H1 (cell line): ENCODE data around the gene THRB. TPM values are rescaled to one million over a fixed set of nuclear protein-coding genes. Genes with fewer than 3 reads are reported as not detected.

Experiments
- RXRA ChIP-seq: IDR thresholded peaks from 2 replicates; pipeline ENCODE4 v1.6.1; 2011; ENCODE audit warnings: low read depth, mild to moderate bottlenecking, low read length, moderate library complexity; ENCODE audit not compliant: insufficient read depth
- TBP ChIP-seq: IDR thresholded peaks from 2 replicates; pipeline ENCODE4 v1.6.1; 2011; ENCODE audit warnings: low read depth, low read length, improper control_type of control experiment
- polyA plus RNA-seq, 7 experiments: library from polyadenylated mRNA; depleted of rRNA in 3 of 7; stranded (reverse) in 5 of 7; unstranded in 2 of 7; fragments of >200 nt in 5 of 7; fragments of 200-250 nt in 2 of 7; gene quantifications; 1 replicate in 5 of 7; 2 replicates in 1 of 7; 4 replicates in 1 of 7; pipeline versions ENCODE4 v1.2.1 to v1.2.3, GENCODE V29; 2011 to 2013; ENCODE audit warnings: missing spikeins in 2 of 7, mixed read lengths in 2 of 7
- total RNA-seq: library from RNA; stranded (reverse); fragmentation: NEBNext Ultra II Directional; extraction: Animal tissue kit (Norgen Biotek cat#: 25700); gene quantifications from 2 replicates; pipeline ENCODE4 v1.2.1, GENCODE V29; 2021
- TF ChIP-seq, protein P1 (sequence below): fragments of 300-600 bp; sonication (generic); IDR thresholded peaks from 2 replicates; pipeline ENCODE4 v1.7.1; 2012; ENCODE audit warnings: low read length, moderate library complexity, mild to moderate bottlenecking, inconsistent platforms; ENCODE audit not compliant: insufficient replicate concordance
- TF ChIP-seq, protein P2 (sequence below): IDR thresholded peaks from 2 replicates; pipeline ENCODE4 v1.6.1; 2011; ENCODE audit warnings: low read length, improper control_type of control experiment
- TF ChIP-seq, protein P3 (sequence below), 3 experiments: IDR thresholded peaks; 1 replicate in 2 of 3; 2 replicates in 1 of 3; pipeline versions ENCODE4 v1.5.1 to v1.6.1; 2011; ENCODE audit warnings: low read length in 3 of 3, mild to moderate bottlenecking in 3 of 3, inconsistent platforms in 2 of 3, low read depth in 1 of 3, moderate library complexity in 1 of 3; ENCODE audit not compliant: insufficient read depth in 1 of 3; ENCODE audit errors: control extremely low read depth in 1 of 3

THRB gene
- total and polyA plus RNA-seq, 2 of the 8 experiments (the other 6 are each of a cell fraction or from before 2014, with no cell fraction given): 0.98 to 3.9 TPM

DNA sequence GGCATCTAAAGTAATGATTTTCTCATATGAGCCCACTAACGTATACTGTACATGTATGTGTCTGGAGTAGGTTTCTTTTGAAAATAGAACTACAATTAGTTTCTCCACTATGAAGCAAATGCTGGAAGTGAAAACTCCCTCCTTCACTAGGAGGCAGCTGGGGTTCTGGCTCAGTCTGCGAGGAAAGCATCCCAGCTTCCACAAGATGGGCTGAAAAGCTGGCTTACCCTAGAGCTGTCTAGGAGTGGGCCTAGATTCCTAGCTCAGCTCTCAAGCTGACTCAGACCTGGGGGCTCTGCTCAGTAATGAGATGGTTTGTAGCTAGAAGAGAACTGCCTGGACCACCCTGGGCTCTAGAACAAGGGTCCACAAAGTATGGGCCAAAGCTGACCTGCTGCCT, 268.3 kb downstream of the THRB start (continued):
- TF ChIP-seq, protein P1, sequence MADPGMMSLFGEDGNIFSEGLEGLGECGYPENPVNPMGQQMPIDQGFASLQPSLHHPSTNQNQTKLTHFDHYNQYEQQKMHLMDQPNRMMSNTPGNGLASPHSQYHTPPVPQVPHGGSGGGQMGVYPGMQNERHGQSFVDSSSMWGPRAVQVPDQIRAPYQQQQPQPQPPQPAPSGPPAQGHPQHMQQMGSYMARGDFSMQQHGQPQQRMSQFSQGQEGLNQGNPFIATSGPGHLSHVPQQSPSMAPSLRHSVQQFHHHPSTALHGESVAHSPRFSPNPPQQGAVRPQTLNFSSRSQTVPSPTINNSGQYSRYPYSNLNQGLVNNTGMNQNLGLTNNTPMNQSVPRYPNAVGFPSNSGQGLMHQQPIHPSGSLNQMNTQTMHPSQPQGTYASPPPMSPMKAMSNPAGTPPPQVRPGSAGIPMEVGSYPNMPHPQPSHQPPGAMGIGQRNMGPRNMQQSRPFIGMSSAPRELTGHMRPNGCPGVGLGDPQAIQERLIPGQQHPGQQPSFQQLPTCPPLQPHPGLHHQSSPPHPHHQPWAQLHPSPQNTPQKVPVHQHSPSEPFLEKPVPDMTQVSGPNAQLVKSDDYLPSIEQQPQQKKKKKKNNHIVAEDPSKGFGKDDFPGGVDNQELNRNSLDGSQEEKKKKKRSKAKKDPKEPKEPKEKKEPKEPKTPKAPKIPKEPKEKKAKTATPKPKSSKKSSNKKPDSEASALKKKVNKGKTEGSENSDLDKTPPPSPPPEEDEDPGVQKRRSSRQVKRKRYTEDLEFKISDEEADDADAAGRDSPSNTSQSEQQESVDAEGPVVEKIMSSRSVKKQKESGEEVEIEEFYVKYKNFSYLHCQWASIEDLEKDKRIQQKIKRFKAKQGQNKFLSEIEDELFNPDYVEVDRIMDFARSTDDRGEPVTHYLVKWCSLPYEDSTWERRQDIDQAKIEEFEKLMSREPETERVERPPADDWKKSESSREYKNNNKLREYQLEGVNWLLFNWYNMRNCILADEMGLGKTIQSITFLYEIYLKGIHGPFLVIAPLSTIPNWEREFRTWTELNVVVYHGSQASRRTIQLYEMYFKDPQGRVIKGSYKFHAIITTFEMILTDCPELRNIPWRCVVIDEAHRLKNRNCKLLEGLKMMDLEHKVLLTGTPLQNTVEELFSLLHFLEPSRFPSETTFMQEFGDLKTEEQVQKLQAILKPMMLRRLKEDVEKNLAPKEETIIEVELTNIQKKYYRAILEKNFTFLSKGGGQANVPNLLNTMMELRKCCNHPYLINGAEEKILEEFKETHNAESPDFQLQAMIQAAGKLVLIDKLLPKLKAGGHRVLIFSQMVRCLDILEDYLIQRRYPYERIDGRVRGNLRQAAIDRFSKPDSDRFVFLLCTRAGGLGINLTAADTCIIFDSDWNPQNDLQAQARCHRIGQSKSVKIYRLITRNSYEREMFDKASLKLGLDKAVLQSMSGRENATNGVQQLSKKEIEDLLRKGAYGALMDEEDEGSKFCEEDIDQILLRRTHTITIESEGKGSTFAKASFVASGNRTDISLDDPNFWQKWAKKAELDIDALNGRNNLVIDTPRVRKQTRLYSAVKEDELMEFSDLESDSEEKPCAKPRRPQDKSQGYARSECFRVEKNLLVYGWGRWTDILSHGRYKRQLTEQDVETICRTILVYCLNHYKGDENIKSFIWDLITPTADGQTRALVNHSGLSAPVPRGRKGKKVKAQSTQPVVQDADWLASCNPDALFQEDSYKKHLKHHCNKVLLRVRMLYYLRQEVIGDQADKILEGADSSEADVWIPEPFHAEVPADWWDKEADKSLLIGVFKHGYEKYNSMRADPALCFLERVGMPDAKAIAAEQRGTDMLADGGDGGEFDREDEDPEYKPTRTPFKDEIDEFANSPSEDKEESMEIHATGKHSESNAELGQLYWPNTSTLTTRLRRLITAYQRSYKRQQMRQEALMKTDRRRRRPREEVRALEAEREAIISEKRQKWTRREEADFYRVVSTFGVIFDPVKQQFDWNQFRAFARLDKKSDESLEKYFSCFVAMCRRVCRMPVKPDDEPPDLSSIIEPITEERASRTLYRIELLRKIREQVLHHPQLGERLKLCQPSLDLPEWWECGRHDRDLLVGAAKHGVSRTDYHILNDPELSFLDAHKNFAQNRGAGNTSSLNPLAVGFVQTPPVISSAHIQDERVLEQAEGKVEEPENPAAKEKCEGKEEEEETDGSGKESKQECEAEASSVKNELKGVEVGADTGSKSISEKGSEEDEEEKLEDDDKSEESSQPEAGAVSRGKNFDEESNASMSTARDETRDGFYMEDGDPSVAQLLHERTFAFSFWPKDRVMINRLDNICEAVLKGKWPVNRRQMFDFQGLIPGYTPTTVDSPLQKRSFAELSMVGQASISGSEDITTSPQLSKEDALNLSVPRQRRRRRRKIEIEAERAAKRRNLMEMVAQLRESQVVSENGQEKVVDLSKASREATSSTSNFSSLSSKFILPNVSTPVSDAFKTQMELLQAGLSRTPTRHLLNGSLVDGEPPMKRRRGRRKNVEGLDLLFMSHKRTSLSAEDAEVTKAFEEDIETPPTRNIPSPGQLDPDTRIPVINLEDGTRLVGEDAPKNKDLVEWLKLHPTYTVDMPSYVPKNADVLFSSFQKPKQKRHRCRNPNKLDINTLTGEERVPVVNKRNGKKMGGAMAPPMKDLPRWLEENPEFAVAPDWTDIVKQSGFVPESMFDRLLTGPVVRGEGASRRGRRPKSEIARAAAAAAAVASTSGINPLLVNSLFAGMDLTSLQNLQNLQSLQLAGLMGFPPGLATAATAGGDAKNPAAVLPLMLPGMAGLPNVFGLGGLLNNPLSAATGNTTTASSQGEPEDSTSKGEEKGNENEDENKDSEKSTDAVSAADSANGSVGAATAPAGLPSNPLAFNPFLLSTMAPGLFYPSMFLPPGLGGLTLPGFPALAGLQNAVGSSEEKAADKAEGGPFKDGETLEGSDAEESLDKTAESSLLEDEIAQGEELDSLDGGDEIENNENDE: no peak
- TF ChIP-seq TBP (no peak), RXRA (no peak)
- TF ChIP-seq, protein P2, sequence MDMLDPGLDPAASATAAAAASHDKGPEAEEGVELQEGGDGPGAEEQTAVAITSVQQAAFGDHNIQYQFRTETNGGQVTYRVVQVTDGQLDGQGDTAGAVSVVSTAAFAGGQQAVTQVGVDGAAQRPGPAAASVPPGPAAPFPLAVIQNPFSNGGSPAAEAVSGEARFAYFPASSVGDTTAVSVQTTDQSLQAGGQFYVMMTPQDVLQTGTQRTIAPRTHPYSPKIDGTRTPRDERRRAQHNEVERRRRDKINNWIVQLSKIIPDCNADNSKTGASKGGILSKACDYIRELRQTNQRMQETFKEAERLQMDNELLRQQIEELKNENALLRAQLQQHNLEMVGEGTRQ: no peak
- TF ChIP-seq, protein P3, sequence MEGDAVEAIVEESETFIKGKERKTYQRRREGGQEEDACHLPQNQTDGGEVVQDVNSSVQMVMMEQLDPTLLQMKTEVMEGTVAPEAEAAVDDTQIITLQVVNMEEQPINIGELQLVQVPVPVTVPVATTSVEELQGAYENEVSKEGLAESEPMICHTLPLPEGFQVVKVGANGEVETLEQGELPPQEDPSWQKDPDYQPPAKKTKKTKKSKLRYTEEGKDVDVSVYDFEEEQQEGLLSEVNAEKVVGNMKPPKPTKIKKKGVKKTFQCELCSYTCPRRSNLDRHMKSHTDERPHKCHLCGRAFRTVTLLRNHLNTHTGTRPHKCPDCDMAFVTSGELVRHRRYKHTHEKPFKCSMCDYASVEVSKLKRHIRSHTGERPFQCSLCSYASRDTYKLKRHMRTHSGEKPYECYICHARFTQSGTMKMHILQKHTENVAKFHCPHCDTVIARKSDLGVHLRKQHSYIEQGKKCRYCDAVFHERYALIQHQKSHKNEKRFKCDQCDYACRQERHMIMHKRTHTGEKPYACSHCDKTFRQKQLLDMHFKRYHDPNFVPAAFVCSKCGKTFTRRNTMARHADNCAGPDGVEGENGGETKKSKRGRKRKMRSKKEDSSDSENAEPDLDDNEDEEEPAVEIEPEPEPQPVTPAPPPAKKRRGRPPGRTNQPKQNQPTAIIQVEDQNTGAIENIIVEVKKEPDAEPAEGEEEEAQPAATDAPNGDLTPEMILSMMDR (IDR thresholded peaks at IDR 0.05; ENCODE audit: control extremely low read depth in 1 of 3, insufficient read depth in 1 of 3, low read depth in 1 of 3, low read length in 3 of 3): no peak
